Activated CD4-positive, CD25-positive, alpha-beta regulatory T cell treated with anti-CD3 and anti-CD28 coated beads, Interleukin-2, amount 50 U/mL, for 24 hours (primary cell): Measurements from ENCODE around the gene FDCSP.
"Not testable (repeated sequence)": the region's sequence is repeated elsewhere in the genome, so short reads cannot be mapped to it uniquely, and the experiment has no call there.

ENCODE experiments used
- ATAC-seq, 2 donors: fragments of 150-1000 bp; cut with Tn5 transposase; one replicate each; pipeline ENCODE4 v1.10.0; 2021; ENCODE audit warnings: mild to moderate bottlenecking in 1 of 2, moderate library complexity in 1 of 2

The FDCSP gene

DNA sequence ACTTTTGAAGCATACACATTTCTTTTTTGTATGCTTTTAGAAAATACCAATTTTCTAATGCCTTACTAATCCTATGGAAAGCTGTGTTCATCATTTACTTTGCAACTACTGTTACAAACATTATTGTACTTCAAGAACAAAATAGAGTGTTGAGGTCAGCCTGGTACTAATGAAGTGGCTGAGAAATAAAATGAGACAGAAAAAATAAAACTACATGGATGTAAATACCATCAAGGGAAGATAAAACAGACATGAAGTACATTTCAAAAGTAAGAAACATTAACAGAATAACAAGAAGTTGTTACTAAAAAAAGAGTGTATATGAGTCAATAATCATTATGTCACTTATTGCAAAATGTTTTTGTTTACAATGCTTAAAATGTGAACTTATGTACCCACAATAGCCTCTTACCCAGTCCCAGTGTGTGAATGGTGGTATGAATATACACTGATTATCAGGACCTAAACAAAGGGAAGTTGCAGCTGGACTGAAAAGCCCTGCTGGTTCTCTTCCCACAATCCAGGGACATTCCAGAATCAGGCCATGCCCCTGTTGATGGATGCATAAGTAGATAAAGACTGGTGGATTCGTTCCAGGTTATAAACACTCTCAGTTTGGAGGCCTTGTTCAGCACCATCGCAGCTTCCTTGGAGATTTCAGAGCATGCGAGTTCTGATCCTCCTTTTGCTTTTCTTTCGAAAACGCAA is 14.1 kb downstream of the FDCSP start:
- no peak for ATAC-seq

DNA sequence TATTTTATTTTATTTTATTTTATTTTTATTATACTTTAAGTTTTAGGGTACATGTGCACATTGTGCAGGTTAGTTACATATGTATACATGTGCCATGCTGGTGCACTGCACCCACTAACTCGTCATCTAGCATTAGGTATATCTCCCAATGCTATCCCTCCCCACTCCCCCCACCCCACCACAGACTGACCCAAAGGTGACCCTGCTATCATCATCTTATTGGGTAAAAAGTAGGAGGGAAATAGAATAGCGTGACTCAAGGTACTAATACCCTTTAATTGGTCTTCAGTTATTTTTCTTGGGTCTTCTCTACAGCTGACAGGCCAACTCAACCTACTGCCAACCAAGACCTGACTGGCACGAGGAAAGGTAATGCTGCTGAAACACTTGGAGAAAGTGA is 16.4 kb downstream of the FDCSP start, which contains the start of gene CSN3:
Gene CSN3, plus strand, starts transcription at position 301 of the 400 bp plus-strand sequence. CDS start 2,223 bp downstream, outside the sequence.
- not testable (repeated sequence) for ATAC-seq

DNA sequence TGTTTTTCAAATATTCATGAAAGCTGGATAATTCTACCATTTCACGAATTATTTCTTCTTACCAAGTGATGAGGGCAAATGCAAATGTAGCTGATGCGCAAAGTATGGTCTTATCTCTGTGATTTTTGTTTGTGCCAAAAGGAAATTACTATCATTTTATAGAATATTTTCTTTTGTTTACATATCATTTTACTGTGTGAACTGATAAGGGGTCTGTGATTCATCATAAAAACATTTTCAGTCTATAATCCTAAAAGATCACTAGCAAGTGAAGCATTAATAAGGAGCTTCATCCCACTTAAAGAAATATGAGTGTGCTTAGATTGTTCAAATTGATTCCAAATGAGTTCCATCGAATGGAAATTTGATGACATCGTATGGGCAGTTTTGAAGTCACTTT is 17.2 kb downstream of the FDCSP start:
- ATAC-seq, result no peak

GRCh38 chr4:70251250-70251944 is 25.5 kb downstream of the FDCSP start:
- no peak for ATAC-seq

DNA sequence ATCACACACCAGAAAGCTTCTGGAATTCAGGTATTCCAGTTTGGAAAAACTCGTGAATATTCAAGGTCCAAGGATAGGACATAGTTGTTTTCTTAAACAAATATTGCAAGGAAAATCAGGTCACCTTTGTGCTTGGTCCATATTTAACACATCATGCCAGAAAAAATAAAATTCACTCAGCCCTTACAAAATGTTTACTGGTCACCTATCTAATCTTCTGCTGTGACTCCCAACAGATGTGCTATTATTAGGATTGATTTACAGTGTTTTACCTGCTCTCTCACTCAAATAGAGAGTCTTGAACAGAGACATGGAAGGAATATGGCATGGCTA is 26.0 kb downstream of the FDCSP start:
- no peak for ATAC-seq

GRCh38 chr4:70269674-70270073 is 43.8 kb downstream of the FDCSP start:
- no peak for ATAC-seq

DNA sequence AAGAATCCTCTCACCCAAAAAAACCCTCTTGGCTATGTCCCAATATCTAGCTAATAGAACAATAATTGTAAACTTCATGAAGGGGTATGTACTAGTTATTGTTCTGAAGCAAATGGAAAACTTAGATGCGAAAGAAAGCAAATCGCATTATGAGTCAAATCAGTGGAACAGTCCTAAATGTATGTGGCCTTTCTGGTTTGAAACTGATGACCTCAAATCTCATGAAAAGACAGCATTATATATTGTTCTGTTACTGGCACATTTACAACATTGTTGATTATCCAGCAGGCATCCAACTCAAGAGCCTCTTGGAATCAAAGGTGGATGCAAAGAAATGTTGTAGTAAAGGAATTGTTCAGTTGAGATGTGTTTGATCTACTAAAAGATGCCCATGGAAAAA is 51.2 kb downstream of the FDCSP start:
- no peak for ATAC-seq

- no peak for ATAC-seq
Observed at GRCh38 chr4:70280567-70280966, 54.6 kb downstream of the FDCSP start.
